ENCODE data around the gene MCAM. TPM values are rescaled to one million over a fixed set of nuclear protein-coding genes. Genes with fewer than 3 reads are reported as not detected.
A peak's percentile ranks its signal among the peaks of the same experiment; 100 is the strongest.

Gene MCAM
- total and polyA plus RNA-seq, 4 donors = 51.9 to 174 (median 124) TPM

GRCh38 chr11:119363851-119364590, 47.1 kb upstream of the MCAM start:
- 3% methylated on average over 56 to 88 of the region's 88 CpGs for whole genome bisulfite sequencing, 2 donors
- H3K27ac ChIP-seq (ENCODE audit: low read depth in 1 of 2, low read length in 1 of 2) = peak overlapping the region in 1 of 2 donors; percentile 95
- H3K9ac ChIP-seq (ENCODE audit: insufficient read depth in 1 of 2, low read length in 2 of 2) = no peak overlapping the region
- peaks cover 2 to 18% (median 10%) of the 10 kb centered on the region in 5 donors for H3K4me1 ChIP-seq (ENCODE audit: control insufficient read depth in 5 of 5, insufficient read depth in 5 of 5, low read length in 5 of 5)
- DNase-seq = peak; percentile 49 to 69 (median 59)
- H3K27me3 ChIP-seq (ENCODE audit: control insufficient read depth in 3 of 3, insufficient read depth in 3 of 3, low read length in 2 of 3) = peaks cover 0 to 16% (median 9%) of the 10 kb centered on the region in 3 donors
- no peak for TF ChIP-seq CTCF (IDR thresholded peaks at IDR 0.05; ENCODE audit: control extremely low read depth, extremely low read depth)
- no peak overlapping the region for H3K4me3 ChIP-seq
- peak; percentile 51 for ATAC-seq (ENCODE audit: insufficient read depth, low FRiP score)
- no peaks in the 10 kb centered on the region for H3K9me3 ChIP-seq (ENCODE audit: control insufficient read depth in 4 of 4, insufficient read depth in 3 of 4, low read length in 3 of 4)
- H3K36me3 ChIP-seq (ENCODE audit: control insufficient read depth in 4 of 4, insufficient read depth in 4 of 4, low read length in 4 of 4) = no peaks in the 10 kb centered on the region

GRCh38 chr11:119363081-119363850, 46.3 kb upstream of the MCAM start:
- WGBS, 2 donors = 42 to 49% methylated on average over 43 to 44 of the region's 44 CpGs
- no peaks in the 10 kb centered on the region for H3K9me3 ChIP-seq (ENCODE audit: control insufficient read depth in 4 of 4, insufficient read depth in 3 of 4, low read length in 3 of 4)
- TF ChIP-seq CTCF (IDR thresholded peaks at IDR 0.05; ENCODE audit: control extremely low read depth, extremely low read depth) = no peak
- ATAC-seq (ENCODE audit: insufficient read depth, low FRiP score) (no peak), DNase-seq (no peak)
- H3K4me3 ChIP-seq = no peak overlapping the region
- H3K9ac ChIP-seq (ENCODE audit: insufficient read depth in 1 of 2, low read length in 2 of 2) = no peak overlapping the region
- peak overlapping the region in 1 of 2 donors; percentile 95 for H3K27ac ChIP-seq (ENCODE audit: low read depth in 1 of 2, low read length in 1 of 2)
- peaks cover 0 to 16% (median 9%) of the 10 kb centered on the region in 3 donors for H3K27me3 ChIP-seq (ENCODE audit: control insufficient read depth in 3 of 3, insufficient read depth in 3 of 3, low read length in 2 of 3)
- H3K36me3 ChIP-seq (ENCODE audit: control insufficient read depth in 4 of 4, insufficient read depth in 4 of 4, low read length in 4 of 4) = no peaks in the 10 kb centered on the region
- peaks cover 0 to 15% (median 5%) of the 10 kb centered on the region in 5 donors for H3K4me1 ChIP-seq (ENCODE audit: control insufficient read depth in 5 of 5, insufficient read depth in 5 of 5, low read length in 5 of 5)

- DNase-seq (no peak), ATAC-seq (ENCODE audit: insufficient read depth, low FRiP score) (no peak)
- peaks cover 0 to 15% (median under 1%) of the 10 kb centered on the region in 5 donors for H3K4me1 ChIP-seq (ENCODE audit: control insufficient read depth in 5 of 5, insufficient read depth in 5 of 5, low read length in 5 of 5)
- H3K9ac ChIP-seq (ENCODE audit: insufficient read depth in 1 of 2, low read length in 2 of 2) = no peak overlapping the region
- peak overlapping the region in 1 of 2 donors; percentile 95 for H3K27ac ChIP-seq (ENCODE audit: low read depth in 1 of 2, low read length in 1 of 2)
- H3K27me3 ChIP-seq (ENCODE audit: control insufficient read depth in 3 of 3, insufficient read depth in 3 of 3, low read length in 2 of 3) = peaks cover 0 to 16% (median 9%) of the 10 kb centered on the region in 3 donors
- no peak for TF ChIP-seq CTCF (IDR thresholded peaks at IDR 0.05; ENCODE audit: control extremely low read depth, extremely low read depth)
- no peak overlapping the region for H3K4me3 ChIP-seq
- 93 to 95% methylated on average over 5 of the region's 5 CpGs for WGBS, 2 donors
- no peaks in the 10 kb centered on the region for H3K36me3 ChIP-seq (ENCODE audit: control insufficient read depth in 4 of 4, insufficient read depth in 4 of 4, low read length in 4 of 4)
- no peaks in the 10 kb centered on the region for H3K9me3 ChIP-seq (ENCODE audit: control insufficient read depth in 4 of 4, insufficient read depth in 3 of 4, low read length in 3 of 4)
Observed at GRCh38 chr11:119362741-119363080, 45.8 kb upstream of the MCAM start.
